ENCODE results near the gene CRADD.

The CRADD gene

DNA sequence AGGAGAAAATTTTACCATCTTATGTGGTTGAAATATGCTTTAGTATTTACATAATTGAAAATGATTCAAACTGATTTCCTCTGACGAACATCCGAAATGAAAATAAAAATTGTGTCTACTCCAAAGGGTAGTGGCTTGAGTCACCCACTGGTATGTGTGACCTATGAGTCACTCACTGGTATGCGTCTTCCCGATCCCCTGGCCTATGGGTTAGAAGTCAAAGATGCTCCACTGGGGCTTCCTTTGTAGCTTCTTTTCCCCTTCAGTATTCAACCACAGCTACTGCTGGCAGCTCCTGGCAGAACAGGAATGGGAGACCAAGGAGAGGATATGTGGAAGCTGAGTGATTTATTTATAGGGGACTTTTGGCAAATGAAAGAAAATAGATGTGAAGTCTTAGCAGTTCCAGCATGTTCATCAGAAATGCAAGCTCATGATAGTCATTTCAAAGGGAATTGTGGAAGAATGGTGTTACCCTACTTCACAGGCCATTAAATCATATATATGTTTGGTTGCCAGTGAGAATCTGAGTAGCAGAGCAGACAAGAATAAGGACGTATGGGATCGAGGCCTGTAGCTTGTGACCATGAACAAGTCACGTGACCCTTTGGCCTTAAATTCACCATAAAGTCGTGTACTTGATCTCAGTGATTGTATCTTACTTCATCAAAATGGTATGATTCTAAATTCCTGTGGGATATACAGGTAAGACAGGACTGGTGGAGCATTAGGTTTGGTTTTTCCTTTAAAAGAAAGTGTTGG is 108.3 kb downstream of the CRADD start:
- TF ChIP-seq SPI1 (IDR thresholded peaks at IDR 0.05; ENCODE audit: borderline replicate concordance, low read depth) (no peak), REST (IDR thresholded peaks at IDR 0.05; ENCODE audit: insufficient replicate concordance, low read depth) (no peak), POLR2AphosphoS5 (IDR thresholded peaks at IDR 0.05; ENCODE audit: low read depth) (no peak), CTCF (IDR thresholded peaks at IDR 0.05; ENCODE audit: insufficient read depth, low read length) (no peak), GABPA (IDR thresholded peaks at IDR 0.05; ENCODE audit: low read depth) (no peak)
- no peaks in the 10 kb centered on the region for H3K27me3 ChIP-seq (ENCODE audit: insufficient read depth, poor library complexity, severe bottlenecking)
- DNase-seq (ENCODE audit: low read depth in 1 of 2, low spot score in 1 of 2), result no peak
- no peak overlapping the region for H3K27ac ChIP-seq (replicated peaks)
- H3K4me3 ChIP-seq (replicated peaks; ENCODE audit: insufficient read depth, low read length), result no peak overlapping the region

- H3K27ac ChIP-seq (replicated peaks), result no peak overlapping the region
- TF ChIP-seq REST (IDR thresholded peaks at IDR 0.05; ENCODE audit: insufficient replicate concordance, low read depth) (no peak), POLR2AphosphoS5 (IDR thresholded peaks at IDR 0.05; ENCODE audit: low read depth) (no peak), GABPA (IDR thresholded peaks at IDR 0.05; ENCODE audit: low read depth) (no peak), SPI1 (IDR thresholded peaks at IDR 0.05; ENCODE audit: borderline replicate concordance, low read depth) (no peak), CTCF (IDR thresholded peaks at IDR 0.05; ENCODE audit: insufficient read depth, low read length) (no peak)
- no peak for DNase-seq (ENCODE audit: low read depth in 1 of 2, low spot score in 1 of 2)
Observed at GRCh38 chr12:93786656-93787397, 109.7 kb downstream of the CRADD start.

DNA sequence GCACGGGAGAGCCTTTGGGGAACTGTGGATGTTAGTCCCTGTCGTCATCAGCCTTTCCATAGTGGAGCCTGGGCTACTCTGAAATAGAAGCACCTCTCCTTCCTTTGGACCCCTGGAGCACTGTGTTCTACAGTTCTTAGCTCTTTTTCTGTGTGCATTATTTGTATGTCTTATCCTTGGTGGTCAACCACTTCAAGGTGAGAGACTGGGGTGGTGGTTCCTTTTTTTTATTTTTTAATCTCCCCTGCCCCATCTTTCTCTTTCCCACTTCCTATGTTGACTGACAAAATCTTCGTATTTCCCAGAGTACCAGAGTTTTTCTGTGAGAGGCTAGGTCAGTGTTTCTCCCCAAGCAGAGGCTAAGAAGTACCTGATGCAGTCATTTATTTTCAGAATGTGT is 111.7 kb downstream of the CRADD start:
- DNase-seq (ENCODE audit: low read depth in 1 of 2, low spot score in 1 of 2), result no peak
- TF ChIP-seq SPI1 (IDR thresholded peaks at IDR 0.05; ENCODE audit: borderline replicate concordance, low read depth), result no peak
- TF ChIP-seq POLR2AphosphoS5 (IDR thresholded peaks at IDR 0.05; ENCODE audit: low read depth), result no peak
- TF ChIP-seq GABPA (IDR thresholded peaks at IDR 0.05; ENCODE audit: low read depth), result no peak
- TF ChIP-seq REST (IDR thresholded peaks at IDR 0.05; ENCODE audit: insufficient replicate concordance, low read depth), result no peak
- no peak for TF ChIP-seq CTCF (IDR thresholded peaks at IDR 0.05; ENCODE audit: insufficient read depth, low read length)
- Histone ChIP-seq H3K27ac (replicated peaks) (no peak overlapping the region), H3K4me3 (replicated peaks; ENCODE audit: insufficient read depth, low read length) (no peak overlapping the region), H3K27me3 (ENCODE audit: insufficient read depth, poor library complexity, severe bottlenecking) (no peaks in the 10 kb centered on the region)

More at GRCh38 chr12:93786656-93787397, 109.7 kb downstream of the CRADD start:
- no peak overlapping the region for H3K4me3 ChIP-seq (replicated peaks; ENCODE audit: insufficient read depth, low read length)
- H3K27me3 ChIP-seq (ENCODE audit: insufficient read depth, poor library complexity, severe bottlenecking), result no peaks in the 10 kb centered on the region
